Hepatocyte (in vitro differentiated cells): Measurements from ENCODE around the gene PROZ.

ENCODE experiments used
- EZH2 ChIP-seq: fragments of 200-600 bp; sonication (generic); IDR thresholded peaks from 2 replicates; pipeline ENCODE4 v1.6.1; 2016; ENCODE audit warnings: antibody characterized with exemption, mild to moderate bottlenecking, borderline replicate concordance
- EZH2phosphoT487 ChIP-seq: fragments of 200-600 bp; sonication (generic); IDR thresholded peaks from one replicate; pipeline ENCODE4 v1.6.1; 2018; ENCODE audit warnings: antibody characterized with exemption, mild to moderate bottlenecking, low read depth, moderate library complexity; ENCODE audit not compliant: unreplicated experiment, severe bottlenecking
- TF ChIP-seq, protein P1 (sequence below): fragments of 200-600 bp; sonication (generic); IDR thresholded peaks from 2 replicates; pipeline ENCODE4 v1.5.1; 2016; ENCODE audit warnings: antibody characterized with exemption, mild to moderate bottlenecking; ENCODE audit not compliant: poor library complexity

GRCh38 chr13:113147206-113147605, 11.2 kb upstream of the PROZ start:
- TF ChIP-seq, protein P1, sequence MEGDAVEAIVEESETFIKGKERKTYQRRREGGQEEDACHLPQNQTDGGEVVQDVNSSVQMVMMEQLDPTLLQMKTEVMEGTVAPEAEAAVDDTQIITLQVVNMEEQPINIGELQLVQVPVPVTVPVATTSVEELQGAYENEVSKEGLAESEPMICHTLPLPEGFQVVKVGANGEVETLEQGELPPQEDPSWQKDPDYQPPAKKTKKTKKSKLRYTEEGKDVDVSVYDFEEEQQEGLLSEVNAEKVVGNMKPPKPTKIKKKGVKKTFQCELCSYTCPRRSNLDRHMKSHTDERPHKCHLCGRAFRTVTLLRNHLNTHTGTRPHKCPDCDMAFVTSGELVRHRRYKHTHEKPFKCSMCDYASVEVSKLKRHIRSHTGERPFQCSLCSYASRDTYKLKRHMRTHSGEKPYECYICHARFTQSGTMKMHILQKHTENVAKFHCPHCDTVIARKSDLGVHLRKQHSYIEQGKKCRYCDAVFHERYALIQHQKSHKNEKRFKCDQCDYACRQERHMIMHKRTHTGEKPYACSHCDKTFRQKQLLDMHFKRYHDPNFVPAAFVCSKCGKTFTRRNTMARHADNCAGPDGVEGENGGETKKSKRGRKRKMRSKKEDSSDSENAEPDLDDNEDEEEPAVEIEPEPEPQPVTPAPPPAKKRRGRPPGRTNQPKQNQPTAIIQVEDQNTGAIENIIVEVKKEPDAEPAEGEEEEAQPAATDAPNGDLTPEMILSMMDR, result no peak
- TF ChIP-seq EZH2phosphoT487 (no peak), EZH2 (no peak)
